LNCAP (cell line): ENCODE data around the gene PPM1K.

Experiments used
- CTCF ChIP-seq: fragments of 450-650 bp; IDR thresholded peaks from 2 replicates; pipeline ENCODE4 v1.5.1; 2017; ENCODE audit warnings: mild to moderate bottlenecking

Gene PPM1K

GRCh38 chr4:88285235-88285653, 883 bp upstream of the PPM1K start:
- TF ChIP-seq CTCF = no peak

- TF ChIP-seq CTCF = no peak
These were observed 511 bp downstream of the PPM1K start for GRCh38 chr4:88283661-88284438.

- TF ChIP-seq CTCF = no peak
These were observed 4.0 kb downstream of the PPM1K start for GRCh38 chr4:88280228-88280795.

- no peak for TF ChIP-seq CTCF
These were observed 6.6 kb downstream of the PPM1K start for GRCh38 chr4:88277711-88278225.

- no peak for TF ChIP-seq CTCF
These were observed 7.2 kb downstream of the PPM1K start for GRCh38 chr4:88276952-88277710.

GRCh38 chr4:88275949-88276515, 8.3 kb downstream of the PPM1K start:
- TF ChIP-seq CTCF = no peak

GRCh38 chr4:88275516-88275915, 8.8 kb downstream of the PPM1K start:
- TF ChIP-seq CTCF = no peak
